Stimulated activated CD4-positive, alpha-beta T cell treated with anti-CD3 and anti-CD28 coated beads, TNF-alpha, amount 100 ng/mL, for 24 hours (primary cell): ENCODE results near the gene ADSL.
"Not testable (repeated sequence)": the region's sequence is repeated elsewhere in the genome, so short reads cannot be mapped to it uniquely, and the experiment has no call there.

ENCODE experiments used
- DNase-seq, 3 experiments: peaks; one replicate each; pipeline ENCODE4 v3.0.0-alpha.2; 2020; ENCODE audit warnings: low read depth in 3 of 3

Gene ADSL

DNA sequence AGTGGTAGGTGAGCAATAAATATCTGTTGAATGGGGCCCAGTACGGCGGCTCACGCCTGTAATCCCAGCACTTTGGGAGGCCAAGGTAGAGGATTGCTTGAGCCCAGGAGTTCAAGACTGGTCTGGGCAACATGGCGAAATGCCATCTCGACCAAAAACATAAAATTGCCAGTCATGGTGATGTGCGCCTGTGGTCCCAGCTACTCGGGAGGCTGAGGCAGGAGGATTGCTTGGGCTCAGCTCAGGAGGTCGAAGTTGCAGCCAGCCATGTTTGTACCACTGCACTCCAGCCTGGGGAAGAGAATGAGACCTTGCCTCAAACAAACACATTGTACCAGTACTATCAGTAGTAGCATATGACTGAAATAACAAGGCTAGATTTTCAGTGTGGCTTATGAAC is 28.3 kb downstream of the ADSL start:
- no peak for DNase-seq

DNA sequence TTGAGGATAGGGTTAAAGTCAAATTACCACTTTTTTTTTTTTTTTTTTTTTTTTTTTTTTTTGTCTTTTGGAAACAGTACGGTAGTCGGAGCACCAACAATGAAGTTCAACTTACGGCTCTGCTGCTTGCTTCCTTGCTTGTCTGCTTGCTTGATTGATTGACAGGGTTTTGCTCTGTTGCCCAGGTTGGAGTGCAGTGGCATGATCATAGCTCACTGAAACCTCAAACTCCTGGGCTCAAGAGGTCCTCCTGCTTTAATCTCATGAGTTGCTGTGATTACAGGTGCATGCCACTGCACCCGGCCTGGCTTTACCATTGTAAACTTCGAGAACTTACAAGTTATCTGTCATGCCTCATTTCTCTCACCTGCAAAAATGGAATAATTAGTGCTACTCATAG is 29.8 kb downstream of the ADSL start:
- no peak for DNase-seq

DNA sequence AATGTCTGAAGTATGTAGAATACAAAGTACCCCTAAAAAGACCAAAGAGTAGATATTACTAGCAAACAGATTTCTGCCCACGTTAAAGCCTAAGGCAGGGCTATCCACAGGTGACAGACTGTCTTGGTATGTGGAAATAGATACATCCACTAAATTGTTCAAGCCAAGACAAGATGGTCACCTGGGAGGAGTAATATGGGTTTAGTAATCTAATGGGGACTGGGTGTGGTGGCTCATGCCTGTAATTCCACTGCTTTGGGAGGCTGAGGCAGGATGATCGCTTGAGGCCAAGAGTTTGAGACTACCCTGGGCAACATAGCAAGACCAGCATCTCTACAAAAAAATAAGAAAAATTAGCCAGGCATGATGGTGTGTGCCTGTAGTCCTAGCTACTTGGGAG is 31.6 kb downstream of the ADSL start:
- no peak for DNase-seq

DNA sequence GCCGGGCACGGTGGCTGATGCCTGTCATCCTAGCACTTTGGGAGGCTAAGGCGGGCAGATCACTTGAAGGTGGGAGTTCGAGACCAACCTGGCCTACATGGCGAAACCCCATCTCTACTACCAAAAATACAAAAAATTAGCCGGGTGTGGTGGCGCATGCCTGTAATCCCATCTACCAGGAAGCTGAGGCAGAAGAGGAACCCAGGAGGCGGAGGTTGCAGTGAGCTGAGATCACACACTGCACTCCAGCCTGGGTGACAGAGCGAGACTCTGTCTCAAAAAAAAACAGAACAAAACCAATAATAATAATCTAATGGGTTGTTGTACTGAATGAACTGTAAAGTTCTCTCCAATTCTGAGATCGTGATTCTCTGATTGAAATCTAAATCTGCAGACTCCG is 32.1 kb downstream of the ADSL start:
- DNase-seq = not testable (repeated sequence)

DNA sequence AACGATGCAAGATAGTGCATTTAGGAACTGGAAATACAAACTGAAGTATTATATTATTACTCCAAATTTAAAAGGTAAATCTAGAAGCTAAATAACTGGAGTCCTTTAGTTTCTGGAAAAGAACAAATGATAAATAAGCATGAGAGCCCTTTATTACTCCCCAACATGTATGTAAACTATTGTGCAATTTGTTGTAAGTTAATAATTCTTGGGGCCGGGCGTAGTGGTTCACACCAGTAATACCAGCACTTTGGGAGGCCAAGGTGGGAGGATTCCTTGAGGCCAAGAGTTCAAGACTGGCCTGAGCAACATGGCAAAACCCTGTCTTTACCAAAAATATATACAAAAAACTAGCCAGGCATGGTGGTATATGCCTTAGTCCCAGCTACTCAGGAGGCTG is 35.2 kb downstream of the ADSL start:
- DNase-seq = no peak

DNA sequence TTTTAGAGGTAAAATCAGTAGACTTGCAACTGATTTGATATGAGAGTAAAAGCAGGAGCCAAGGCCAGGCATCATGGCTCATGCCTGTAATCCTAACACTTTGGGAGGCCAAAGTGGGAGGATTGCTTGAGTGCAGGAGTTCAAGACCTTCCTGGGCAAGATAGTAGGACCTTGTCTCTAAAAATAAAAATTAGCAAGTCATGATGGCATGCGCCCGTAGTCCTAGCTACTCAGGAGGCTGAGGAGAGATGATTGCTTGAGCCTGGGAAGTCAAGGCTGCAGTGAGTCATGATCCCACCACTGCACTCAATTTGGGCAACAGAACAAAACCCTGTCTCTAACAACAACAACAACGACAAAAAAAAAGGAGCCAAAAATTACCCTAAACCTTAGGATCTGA is 37.6 kb downstream of the ADSL start:
- DNase-seq = no peak

DNA sequence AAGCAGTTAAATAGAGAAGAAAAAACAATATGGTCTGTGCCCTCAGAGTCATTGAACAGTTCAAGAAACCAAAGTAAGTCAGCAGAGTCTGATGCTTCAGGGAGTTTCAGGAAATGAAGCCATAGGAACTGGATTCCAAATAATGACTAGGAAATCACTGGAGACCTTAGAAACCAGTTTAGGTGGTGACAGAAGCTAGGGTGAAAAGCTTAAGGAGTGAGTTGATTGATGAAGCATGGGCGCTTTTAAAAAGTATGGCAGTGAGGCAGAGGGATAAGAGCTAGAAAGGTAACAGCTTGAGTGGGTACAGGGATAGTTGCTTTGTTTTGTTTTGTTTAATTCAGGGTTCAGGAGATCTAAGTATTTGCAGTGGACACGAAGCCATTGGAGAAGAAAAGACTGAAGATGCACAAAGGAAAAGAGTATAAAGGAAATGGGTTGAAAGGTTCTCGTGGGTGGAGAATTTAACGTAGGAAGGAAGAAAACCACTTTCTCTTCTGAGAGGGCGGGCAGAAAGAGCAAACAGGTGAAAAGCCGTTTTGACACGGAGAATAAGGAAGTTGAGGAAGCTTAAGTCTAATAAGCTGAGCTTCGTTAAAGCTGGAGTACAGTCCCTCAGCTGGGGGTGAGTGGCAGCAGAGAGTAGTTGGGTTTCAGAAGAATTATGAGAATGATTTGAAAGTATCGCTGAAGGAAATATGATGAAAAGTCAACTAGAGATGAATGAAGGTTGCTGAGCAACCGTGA is 38.9 kb downstream of the ADSL start:
- no peak for DNase-seq

DNA sequence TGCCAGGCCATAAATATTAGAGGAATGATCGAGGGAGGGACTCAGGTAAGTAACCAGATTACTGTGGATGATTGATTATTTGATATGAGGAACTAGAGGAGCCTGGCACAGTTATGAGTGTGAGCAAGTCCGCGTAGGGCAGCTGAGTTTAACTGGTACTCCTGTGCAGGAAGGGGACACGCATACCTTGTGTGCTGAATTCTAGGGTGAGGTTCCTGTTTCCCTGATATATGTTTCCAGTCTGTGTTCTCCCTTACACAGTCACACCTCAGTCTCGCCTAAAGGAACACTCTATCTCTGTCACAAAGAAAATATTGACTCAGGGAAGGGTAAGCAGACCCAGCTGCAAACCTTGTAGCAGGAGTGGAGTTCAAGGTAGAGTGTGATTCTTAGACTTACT is 41.4 kb downstream of the ADSL start:
- no peak for DNase-seq

DNA sequence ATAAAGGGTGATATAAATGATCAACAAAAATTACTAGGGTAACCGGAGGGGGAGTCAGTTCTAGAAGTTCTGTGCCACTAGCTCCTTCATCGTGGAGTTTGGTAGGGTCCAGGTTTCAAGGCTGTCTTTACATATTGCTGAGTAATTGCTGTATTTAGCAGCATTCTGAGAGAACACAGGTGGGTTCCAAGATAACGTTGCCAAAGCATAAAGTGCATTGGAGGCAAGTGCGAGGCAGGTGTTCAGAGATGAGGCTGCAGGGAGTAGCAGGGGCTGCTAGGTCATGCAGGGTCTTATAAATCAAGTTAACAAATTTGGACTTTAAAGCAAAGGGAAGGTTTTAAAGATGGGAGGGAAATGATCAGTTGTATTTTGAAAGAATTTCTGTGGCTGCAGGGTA is 41.9 kb downstream of the ADSL start:
- no peak for DNase-seq

DNA sequence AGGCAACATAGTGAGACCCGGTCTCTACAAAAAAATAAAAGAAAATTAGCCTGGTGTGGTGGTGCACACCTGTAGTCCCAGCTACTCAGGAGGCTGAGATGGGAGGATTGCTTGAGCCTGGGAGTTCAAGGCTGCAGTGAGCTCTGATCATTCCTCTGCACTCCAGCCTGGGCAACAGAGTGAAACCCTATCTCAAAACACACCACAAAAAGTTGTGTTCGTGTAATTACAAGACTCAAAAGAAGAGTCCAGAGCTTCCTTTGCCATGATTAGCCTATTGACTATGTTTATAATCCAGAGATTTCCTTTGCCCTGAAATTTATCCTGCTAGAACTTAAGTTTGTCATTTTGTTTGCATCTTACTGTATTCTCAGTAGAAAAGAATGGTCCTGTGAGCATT is 45.1 kb downstream of the ADSL start:
- no peak for DNase-seq

DNA sequence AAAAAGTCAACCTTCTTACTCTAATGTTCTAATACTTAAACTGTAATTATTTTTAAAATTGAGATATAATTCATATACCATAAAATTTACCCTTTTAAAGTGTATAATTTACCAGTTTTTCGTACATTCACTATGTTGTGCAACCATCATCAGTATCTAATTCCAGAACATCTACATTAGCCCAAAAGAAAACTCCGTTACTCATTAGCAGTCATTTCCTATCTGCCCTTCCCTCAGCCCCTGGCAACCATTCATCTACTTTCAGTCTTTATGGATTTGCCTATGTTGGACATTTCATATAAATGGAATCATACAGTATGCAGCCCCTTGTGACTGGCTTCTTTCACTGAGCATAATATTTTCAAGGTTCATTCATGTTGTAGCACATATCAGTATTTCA is 46.3 kb downstream of the ADSL start:
- DNase-seq = no peak

DNA sequence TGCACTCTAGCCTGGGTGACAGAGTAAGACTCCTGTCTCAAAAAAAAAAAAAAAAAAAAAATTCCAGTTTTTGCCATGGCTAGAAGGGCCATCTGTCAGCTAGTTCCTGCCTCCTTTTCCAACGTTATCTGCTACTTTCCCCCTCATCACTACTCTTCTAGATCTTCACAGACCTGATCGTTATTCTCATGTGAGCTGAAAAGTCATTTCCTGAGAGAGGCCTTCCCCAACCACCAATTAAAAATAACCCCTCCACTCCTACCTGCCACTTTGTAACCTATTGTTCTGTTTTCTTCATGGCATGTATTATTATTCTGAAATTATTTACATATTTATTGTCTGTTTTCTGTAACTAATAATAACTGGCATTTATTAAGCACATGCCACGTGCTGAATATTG is 48.3 kb downstream of the ADSL start:
- DNase-seq = no peak

DNA sequence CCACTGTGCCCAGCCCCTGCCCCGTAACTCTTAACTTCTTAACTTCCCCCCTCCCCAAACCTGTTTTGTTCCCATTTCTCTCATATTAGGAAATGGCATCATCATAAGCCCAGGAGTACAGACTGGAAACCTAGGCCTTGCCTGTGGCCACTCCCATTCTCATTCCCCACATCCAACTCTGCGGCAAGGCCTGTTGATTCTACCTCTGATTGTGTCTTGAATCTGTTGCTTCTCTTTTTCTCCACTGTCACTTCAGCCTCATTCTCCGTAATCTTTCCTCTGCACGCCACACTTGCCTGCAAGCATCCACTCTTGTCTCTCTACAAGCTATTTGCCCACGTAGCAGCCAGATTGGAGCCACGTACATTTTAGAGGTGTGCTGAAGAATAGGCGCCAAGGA is 49.3 kb downstream of the ADSL start:
- no peak for DNase-seq

DNA sequence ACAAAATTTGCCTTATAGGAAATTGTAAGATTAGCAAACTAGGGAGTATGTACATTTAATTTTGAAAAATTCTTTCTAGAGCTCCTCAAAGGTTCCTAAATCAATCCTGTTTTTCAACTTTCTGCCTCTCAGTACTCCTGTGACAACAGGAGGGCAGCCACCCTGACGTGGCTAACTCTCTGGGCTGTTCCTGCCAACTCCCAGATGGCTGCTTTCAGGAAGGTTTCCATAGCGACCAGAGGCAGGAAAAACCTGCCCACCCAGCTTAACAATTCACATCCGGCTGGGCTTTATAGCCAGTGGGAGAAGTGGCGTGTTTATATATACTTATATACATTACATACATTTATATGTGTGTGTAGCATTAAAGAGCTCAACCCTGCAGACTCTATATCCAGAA is 50.6 kb downstream of the ADSL start:
- DNase-seq = no peak

DNA sequence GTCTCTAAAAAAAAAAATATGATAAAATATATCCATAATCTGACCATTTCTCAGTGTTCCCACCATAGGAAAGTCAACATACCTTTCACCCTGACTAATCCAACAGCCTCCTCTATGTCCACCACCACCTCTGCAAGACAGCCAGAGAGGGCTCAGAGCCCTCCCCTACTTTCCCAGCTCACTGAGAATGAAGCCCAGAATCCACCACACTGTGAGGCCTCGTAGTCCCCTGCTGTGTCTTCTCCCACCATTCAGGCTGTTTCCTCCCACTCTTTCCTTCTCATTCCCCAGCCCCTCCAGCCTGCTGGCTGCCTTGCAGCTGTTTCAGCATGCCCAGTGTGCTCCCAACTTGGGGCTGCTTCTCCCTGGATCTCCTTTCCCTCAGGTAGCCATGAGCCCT is 51.1 kb downstream of the ADSL start:
- DNase-seq = no peak

DNA sequence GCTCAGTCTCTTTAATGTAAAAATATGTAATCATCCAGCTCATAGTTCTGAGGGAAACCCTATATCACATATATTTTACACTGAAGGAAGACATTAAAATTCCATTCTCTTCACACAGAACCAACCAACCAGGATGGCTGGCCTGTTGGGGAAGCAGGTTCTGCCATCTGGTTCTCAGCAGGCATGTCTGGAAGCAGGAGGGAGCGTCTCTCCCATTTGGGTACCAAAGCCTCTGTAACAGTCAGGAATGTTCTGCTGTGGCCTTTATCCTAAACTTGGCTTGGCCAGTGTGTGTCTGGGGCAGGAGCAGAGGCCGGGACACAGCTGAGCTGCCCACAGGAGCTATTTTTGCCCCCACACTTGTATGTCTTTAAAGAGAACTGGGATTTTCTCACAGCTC is 53.3 kb downstream of the ADSL start:
- DNase-seq = no peak

DNA sequence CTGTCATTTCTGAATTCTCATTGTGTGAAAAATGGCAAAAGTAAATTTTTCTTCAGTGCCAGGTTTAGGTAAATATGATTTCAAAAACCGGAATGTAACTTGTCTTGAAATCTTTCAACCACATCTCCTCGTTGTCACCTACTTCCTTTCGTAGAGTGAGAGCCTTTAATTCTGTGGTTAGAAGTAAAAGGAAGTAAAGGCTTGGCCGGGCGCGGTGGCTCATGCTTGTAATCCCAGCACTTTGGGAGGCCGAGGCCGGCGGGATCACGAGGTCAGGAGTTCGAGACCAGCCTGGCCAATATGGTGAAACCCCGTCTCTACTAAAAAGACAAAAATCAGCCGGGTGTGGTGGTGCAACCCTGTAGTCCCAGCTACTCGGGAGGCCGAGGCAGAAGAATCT is 53.9 kb downstream of the ADSL start:
- DNase-seq = peak in 1 of 3 experiments; percentile 37

DNA sequence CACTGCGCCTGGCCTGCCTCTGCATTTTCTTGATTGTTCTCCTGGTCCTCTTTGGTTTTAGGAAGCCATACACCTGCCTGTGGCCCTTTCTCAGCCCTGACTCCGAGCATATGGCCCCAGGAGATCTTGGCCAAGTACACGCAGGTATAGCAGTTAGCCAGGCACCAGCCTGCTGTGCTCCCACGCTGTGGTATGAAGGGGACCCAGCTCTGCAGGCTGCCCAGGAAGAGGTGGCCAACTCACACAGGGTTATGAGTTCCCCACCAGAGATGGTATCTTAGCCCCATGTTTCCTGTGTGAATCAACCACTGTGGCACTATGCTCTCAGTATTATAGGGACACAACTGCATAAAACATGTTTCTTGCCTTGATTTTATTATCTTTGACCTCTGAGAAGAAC is 55.2 kb downstream of the ADSL start:
- peak in 2 of 3 experiments; percentile 18 to 50 for DNase-seq

DNA sequence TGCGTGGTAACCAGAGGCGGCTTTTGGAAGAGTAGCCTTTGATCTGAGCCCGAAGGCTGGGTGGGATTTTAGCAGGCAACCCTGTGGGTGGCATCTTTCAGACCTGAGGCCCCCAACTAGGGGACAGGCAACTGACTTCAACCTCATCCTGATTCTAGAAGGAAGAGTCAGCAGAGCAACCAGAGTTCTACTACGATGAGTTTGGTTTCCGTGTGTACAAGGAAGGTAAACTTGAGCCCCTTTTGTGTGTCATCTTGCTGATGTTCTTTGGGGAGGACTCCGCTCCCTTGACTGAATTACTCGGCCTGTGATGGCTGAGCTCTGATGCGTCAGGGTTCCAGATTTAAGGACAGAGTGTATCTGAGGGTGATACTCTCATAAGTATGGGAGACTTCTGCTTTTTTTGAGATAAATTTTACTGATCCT is 55.7 kb downstream of the ADSL start:
- DNase-seq = no peak

DNA sequence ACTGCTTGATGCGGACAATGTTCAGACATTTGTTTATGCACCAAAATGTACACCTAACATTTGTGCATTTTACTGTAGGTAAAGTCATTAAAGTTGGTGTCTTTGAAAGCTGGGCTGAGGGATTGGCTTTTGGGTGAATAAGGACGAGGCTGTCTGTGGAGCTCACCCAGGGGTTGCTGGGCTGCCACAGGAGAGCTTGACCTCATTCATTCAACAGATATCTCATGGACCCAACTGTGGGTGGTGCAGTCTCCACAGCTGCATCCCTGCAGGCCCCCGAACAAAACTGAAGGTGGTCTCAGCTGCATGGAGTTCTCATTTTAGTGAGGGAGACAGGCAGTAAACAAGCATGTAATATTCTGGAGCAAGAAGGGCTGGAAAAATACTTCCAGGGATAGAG is 56.8 kb downstream of the ADSL start:
- no peak for DNase-seq

DNA sequence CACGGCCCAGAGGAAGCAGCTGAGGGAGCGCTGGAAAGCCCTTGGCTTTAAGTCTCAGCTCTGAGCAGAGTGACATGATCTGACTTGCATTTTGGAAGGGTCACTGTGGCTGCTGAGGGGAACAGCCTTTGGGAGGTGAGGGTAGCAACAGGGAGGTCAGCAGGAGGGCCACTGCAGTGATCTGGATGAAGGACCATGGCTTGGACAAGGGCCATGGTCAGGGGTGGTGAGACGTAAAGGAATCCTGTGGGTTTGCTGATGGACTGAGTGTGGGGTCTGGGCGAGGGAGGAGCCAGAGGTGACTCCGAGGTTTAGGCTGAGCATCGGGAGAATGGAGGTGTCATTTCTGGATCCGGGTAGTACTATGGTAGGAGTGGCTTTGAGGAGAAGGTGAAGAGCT is 57.4 kb downstream of the ADSL start:
- no peak for DNase-seq

DNA sequence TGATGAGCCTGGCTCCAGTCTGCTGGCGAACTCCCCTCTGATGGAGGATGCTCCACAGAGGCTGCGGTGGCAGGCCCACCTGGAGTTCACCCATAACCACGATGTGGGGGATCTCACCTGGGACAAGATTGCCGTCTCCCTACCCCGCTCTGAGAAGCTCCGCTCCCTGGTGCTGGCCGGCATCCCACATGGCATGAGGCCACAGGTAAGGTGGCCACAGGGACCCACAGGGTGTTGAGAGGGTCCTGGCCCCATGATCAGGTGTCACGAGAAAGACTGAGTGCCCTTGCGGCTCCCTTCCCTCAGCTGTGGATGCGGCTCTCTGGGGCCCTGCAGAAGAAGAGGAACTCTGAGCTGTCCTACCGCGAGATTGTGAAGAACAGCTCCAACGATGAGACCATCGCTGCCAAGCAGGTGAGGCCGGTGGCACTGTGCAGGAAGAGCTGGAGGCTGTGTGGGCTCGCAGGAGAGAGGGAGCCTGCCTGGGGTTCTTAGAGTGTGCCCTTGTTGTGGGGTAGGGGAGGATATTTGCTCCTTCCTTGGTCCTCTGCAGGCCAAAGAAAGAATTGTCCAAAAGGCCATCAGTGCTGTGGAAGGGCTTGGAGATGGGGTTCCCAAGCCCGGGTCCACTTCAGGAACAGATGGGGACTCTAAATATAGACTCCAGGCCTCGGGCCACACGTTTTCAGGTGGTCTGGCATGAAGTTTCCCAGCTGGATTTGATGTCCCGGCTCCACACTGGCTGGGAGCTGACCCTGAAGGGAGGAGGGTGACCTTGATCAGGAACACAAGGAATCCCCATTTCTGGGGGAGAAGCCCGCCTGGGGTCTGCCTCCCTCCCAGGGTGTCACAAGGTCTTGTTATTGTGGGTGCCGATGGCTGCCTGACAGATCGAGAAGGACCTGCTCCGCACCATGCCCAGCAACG is 58.2 kb downstream of the ADSL start:
- no peak for DNase-seq
